GM19351 (cell line): ENCODE data around the gene RPUSD4.

ENCODE experiments used
- ATAC-seq: cut with Tn5 transposase; IDR thresholded peaks from one replicate; pipeline ENCODE4 v1.9.1; 2021; ENCODE audit warnings: mild to moderate bottlenecking, moderate library complexity; ENCODE audit not compliant: unreplicated experiment

Gene RPUSD4

GRCh38 chr11:126185259-126186024, 26.0 kb downstream of the RPUSD4 start:
- ATAC-seq = no peak

GRCh38 chr11:126182787-126183445, 28.5 kb downstream of the RPUSD4 start:
- ATAC-seq = no peak

DNA sequence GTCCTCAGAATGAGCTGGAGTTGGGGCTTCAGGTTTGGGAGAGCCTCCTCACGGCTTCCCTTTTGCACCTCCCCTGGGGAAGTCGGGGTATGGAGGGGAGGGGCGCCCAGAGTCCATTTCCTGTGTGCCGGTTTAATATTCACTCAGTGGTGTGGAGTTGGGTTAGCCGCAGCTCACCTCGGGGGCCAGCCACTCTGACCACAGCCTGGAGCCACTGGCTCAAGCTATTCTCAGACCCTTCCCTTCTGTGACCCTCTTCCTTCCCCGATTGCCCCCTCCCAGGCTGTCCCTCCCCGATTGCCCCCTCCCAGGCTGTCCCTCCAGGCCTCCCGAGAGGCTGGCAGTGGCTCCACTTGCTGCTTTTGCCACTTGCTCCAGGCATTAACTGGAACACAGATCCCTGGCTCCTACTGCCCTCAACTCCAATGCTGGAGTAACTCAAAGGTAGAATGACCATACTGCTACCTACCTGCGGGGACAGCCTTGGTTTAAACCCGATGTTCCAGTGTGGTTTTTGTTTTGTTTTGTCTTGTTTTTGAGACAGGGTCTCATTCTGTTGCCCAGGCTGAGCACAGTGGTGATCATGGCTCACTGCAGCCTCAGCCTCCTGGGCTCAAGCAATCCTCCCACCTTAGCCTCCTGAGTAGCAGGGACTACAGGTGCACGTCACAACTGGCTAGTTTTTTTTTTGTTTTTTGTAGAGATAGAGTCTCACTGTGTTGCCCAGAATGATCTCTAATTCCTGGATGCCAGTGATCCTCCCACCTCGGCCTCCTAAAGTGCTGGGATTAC, 29.3 kb downstream of the RPUSD4 start:
- no peak for ATAC-seq

GRCh38 chr11:126176853-126177470, 34.5 kb downstream of the RPUSD4 start:
- ATAC-seq = no peak

GRCh38 chr11:126175393-126175792, 36.1 kb downstream of the RPUSD4 start:
- ATAC-seq = no peak

- ATAC-seq = no peak
These were observed 36.6 kb downstream of the RPUSD4 start for GRCh38 chr11:126174816-126175215.

- no peak for ATAC-seq
These were observed 38.2 kb downstream of the RPUSD4 start for GRCh38 chr11:126173257-126173656.

- no peak for ATAC-seq
These were observed 38.8 kb downstream of the RPUSD4 start for GRCh38 chr11:126172596-126173038.

GRCh38 chr11:126169291-126169690, 42.2 kb downstream of the RPUSD4 start:
- no peak for ATAC-seq

DNA sequence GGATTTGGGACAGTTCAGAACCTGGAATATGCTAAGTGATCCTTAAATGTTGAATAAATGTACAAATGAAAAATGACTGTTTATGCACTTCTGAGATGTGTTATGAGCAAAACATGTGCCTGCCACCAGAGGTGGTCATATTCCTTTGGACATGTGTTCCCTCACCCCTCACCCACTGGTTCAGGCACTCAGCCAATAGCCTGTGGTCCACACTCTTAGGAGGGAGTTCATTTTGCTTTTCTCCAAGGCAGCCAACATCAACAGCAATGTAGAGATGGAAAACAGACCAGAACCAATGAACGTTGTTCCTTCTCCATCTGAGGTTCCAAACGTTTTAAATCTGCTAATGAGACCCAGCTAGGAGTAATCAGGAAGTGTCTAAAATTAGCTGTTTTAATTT, 44.0 kb downstream of the RPUSD4 start:
- ATAC-seq = no peak

DNA sequence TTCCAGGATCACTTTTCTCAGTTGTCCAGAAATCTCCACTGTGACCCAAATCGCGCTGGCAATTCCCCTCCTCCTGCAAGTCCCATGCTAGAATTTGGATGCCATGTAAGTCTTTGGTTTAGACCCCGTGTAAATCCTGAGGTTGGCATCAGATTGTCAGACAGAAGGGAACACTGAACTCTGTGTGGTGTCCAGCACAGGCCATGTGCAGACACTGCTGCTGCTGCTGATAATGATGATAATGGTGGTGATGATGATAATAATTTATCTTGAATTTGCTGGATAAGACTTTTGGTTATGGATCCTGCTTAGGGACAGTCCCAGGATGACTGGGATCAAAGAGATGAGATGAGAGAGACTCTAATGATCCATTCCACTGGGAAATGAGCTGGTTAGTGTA, 45.0 kb downstream of the RPUSD4 start:
- no peak for ATAC-seq

GRCh38 chr11:126165757-126166156, 45.7 kb downstream of the RPUSD4 start:
- ATAC-seq = no peak

DNA sequence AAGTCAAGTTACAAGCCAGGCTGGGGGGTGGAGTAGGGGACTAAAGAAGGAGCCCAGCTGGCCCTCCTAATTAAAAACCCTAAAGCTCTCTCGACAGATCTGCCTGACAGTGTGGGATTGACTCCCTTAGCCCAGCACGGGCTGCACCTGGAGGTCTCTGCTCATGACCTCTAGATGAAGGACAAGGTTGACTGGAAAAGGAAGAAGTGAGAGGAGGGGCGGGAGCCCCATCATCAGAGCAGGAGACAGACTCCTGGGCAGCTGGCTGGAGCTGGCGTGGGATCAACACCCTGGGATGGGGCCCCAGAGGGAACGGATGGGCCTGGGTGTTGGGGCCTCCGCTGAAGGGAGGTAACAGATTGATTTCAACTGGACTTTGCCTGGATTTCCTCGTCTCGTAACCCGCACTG, 46.1 kb downstream of the RPUSD4 start:
- no peak for ATAC-seq

- no peak for ATAC-seq
These were observed 46.7 kb downstream of the RPUSD4 start for GRCh38 chr11:126164781-126165180.

- ATAC-seq = no peak
These were observed 47.7 kb downstream of the RPUSD4 start for GRCh38 chr11:126163779-126164178.

DNA sequence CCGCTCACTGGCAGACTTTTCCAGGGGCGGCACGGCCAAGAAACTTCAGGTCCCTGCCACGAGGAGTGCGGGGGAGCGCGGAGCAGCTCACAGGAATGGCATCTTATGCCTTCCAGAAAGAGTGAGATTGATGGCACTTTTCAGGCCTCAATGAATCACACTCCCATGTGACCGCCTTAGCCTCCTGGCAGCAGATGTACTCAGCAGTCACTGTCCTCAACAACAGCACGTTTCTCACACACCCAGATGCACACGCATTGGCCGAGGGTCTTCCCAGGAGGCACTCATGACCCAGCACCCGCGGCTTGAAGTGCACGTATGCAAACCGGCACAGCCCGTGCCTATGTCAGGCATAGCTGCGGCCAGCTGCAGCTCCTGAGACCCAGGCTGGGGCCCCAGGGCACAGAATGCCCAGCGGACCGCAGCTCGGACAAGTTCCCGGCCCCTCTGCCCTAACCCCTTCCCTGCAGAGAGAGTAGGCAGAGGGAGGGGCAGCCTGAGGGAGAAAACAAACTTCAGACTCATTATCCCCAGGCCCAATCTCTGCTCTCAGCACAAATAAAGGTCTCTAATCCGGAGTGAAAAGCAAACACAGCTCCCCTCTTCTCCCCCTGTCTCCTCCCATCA, 48.3 kb downstream of the RPUSD4 start:
- no peak for ATAC-seq

DNA sequence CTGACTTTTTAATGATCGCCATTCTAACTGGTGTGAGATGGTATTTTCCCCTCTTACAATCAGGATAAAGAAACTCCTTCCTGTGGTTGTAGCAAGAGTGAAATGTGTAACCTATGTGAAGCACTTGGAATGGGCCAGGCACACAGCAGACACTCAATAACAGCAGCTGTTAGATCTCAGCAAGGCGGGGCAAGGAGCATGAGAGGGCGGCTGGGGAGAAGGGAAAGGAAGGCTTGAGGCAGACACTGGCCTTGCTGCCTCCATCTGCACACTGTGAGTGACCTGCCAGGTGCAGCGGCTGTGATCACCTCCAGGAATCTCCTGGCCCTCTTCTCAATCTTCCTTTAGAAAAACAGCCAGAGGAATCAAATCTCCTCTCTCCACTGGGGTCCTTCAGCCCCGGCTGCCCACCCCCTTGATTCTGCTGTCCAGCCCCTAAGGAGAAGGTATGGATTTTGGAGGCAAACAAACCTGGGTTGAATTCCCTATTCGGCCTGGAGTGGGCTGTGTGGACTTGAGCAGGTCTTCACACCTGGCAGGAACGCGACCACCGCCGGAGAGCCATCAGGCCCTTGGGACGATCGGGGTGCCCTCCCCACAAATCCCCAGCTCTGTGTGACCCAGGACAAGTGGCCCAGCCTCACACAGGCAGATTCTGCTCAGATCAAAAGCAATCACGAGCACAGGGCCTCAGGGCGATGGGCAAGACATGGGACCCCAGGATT, 49.0 kb downstream of the RPUSD4 start:
- no peak for ATAC-seq

DNA sequence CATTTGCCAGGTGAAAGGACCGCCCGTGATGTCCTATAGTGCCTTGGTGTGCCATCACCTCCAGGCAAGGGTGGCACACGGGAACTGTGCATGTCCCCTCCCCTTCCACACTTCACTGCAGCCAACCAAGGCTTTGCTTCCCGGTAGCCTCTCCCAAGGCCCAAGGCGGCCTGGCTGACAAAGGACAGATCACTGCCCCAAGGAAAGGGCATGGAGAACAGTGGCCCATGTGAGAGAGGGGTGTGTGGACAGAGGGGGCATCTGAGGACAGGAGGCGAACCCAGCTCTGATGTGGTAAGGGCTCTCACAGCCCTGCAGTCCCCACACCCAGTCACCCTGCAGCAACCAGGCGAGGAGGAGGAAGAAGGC, 50.4 kb downstream of the RPUSD4 start:
- no peak for ATAC-seq

DNA sequence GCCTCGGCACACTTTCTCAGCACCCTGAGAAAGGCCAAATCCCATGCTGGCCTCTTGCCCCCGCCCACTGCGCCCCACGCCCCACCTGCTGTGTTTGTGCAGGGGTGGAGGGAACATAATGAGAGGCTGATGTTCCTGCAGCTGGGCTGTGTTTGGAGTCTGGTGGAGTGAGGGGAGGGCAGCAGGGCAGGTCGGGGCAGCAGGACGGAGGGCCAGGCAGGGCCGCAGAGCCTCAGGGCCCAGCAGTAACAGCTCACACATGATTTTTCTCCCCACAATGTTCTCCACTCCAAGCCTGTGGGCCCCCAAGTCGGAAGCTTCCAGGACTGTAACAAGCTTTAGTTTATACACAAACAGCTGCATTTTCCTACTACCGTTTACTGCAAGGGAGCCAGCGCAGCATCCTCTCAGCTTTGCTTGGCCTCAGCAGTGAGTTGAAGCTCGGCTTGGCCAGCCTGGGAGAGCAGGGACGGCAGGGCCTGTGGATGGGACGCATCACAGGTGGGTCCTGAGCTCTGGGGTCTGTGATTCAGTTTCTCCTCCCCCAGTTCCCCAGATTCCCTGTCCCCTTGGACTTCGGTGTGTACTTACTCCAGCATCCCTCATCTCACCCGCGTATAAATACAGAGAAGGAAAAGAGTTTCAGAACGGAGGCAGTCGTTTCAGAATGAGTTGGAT, 51.0 kb downstream of the RPUSD4 start:
- ATAC-seq = no peak
